Activated gamma-delta T cell treated with Interleukin-2 at 50 U/mL for 16 hours (primary cell): ENCODE data around the gene ARMC12.
"Not testable (repeated sequence)": the region's sequence is repeated elsewhere in the genome, so short reads cannot be mapped to it uniquely, and the experiment has no call there.

Experiments used
- DNase-seq: peaks from one replicate; pipeline ENCODE4 v3.0.0-alpha.2; 2020

Gene ARMC12

GRCh38 chr6:35718911-35719381, 17.9 kb upstream of the ARMC12 start:
- DNase-seq, result no peak

GRCh38 chr6:35719404-35719829, 17.4 kb upstream of the ARMC12 start:
- DNase-seq, result no peak

GRCh38 chr6:35719830-35720733, 16.8 kb upstream of the ARMC12 start:
- DNase-seq, result no peak

GRCh38 chr6:35722121-35722761, 14.6 kb upstream of the ARMC12 start:
- no peak for DNase-seq

- DNase-seq, result no peak
These were observed 13.2 kb upstream of the ARMC12 start for GRCh38 chr6:35723587-35723986.

GRCh38 chr6:35724059-35724458, 12.8 kb upstream of the ARMC12 start:
- DNase-seq, result no peak

GRCh38 chr6:35724471-35724870, 12.4 kb upstream of the ARMC12 start:
- DNase-seq, result no peak

GRCh38 chr6:35725081-35725708, 11.6 kb upstream of the ARMC12 start:
- DNase-seq, result no peak

GRCh38 chr6:35725721-35726438, 11.0 kb upstream of the ARMC12 start:
- no peak for DNase-seq

- no peak for DNase-seq
These were observed 9.4 kb upstream of the ARMC12 start for GRCh38 chr6:35727231-35727934.

- DNase-seq, result peak; percentile 88
These were observed 8.7 kb upstream of the ARMC12 start for GRCh38 chr6:35727935-35728682.

- peak; percentile 42 for DNase-seq
These were observed 7.9 kb upstream of the ARMC12 start for GRCh38 chr6:35728683-35729678.

GRCh38 chr6:35729722-35730121, 7.1 kb upstream of the ARMC12 start:
- DNase-seq, result no peak

GRCh38 chr6:35730745-35731413, 6.0 kb upstream of the ARMC12 start:
- DNase-seq, result no peak

GRCh38 chr6:35731414-35731735, 5.5 kb upstream of the ARMC12 start:
- peak; percentile 92 for DNase-seq

- DNase-seq, result peak; percentile 95
These were observed 4.9 kb upstream of the ARMC12 start for GRCh38 chr6:35731736-35732532.

- no peak for DNase-seq
These were observed 3.2 kb upstream of the ARMC12 start for GRCh38 chr6:35733633-35734032.

- DNase-seq, result not testable (repeated sequence)
These were observed 2.5 kb upstream of the ARMC12 start for GRCh38 chr6:35734319-35734718.

GRCh38 chr6:35735452-35735851, 1.4 kb upstream of the ARMC12 start:
- DNase-seq, result no peak
